ENCODE results near the gene WDR54.

DNA sequence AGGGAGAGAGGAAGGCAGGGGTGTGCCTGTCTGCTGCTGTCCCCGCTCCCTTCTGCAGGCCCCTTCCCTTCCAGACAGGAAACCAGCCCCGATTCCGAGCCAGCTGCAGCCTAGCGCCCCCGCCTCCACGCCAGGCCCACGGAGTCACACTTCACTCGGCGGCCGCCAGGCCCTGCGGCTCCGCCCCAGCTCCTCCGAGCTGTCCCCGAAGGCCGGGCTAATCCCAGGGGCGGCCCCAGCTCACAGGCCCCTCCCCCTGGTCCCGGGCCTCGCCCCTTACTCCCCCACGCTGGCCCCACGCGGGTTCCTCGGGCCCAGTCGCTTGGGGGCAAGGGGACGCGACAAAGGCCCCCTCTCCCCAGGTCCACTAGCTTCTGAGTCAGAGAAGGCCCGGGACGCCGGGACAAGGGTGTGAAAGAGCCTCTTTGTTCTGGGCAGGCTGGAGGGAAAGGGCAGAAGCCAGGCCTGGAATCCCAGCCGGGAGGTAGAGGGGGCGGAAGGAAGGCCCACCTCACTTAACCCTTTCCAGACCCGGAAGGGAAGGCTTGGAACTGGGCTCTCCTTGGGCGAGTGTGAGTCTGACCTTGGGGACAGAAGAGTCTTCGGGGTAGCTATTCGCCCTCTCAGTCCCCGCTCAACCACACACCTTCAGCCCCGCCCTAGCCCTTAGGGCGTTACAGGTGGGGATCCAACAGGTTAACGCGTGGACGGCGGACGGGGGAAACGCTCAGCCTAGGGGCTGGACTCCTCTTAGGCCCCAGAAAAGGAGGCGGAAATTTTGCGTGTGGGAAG, 19.0 kb downstream of the WDR54 start:
- peak; percentile 64 for TF ChIP-seq POLR2A (IDR thresholded peaks at IDR 0.05)
- TF ChIP-seq, protein P1, sequence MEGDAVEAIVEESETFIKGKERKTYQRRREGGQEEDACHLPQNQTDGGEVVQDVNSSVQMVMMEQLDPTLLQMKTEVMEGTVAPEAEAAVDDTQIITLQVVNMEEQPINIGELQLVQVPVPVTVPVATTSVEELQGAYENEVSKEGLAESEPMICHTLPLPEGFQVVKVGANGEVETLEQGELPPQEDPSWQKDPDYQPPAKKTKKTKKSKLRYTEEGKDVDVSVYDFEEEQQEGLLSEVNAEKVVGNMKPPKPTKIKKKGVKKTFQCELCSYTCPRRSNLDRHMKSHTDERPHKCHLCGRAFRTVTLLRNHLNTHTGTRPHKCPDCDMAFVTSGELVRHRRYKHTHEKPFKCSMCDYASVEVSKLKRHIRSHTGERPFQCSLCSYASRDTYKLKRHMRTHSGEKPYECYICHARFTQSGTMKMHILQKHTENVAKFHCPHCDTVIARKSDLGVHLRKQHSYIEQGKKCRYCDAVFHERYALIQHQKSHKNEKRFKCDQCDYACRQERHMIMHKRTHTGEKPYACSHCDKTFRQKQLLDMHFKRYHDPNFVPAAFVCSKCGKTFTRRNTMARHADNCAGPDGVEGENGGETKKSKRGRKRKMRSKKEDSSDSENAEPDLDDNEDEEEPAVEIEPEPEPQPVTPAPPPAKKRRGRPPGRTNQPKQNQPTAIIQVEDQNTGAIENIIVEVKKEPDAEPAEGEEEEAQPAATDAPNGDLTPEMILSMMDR (IDR thresholded peaks at IDR 0.05) = peak in 2 of 4 experiments; percentile 65 to 66

All from prostate gland (tissue), 2 donors.